K562 (cell line): ENCODE data around the gene PDGFRA. TPM values are rescaled to one million over a fixed set of nuclear protein-coding genes. Genes with fewer than 3 reads are reported as not detected.

Source experiments
- ATAC-seq: fragments of 200-7000 bp; cut with Tn5 transposase; 3 replicates; pipeline ENCODE4 v1.9.1; 2020; ENCODE audit warnings: moderate library complexity
- BruUV-seq: library from RNA; stranded (reverse); fragments of 400-500 nt; replicated peaks from 2 replicates; lab custom pipeline; 2021; lab: Mats Ljungman, UMichigan
- CTCF ChIA-PET: fragments of 300-600 bp; formaldehyde crosslinking; extraction: SDS; loops from one replicate; lab custom pipeline; 2021; ENCODE audit warnings: low intra/inter-chr PET ratio; lab: Yijun Ruan, JAX
- POLR2A ChIA-PET: fragments of 300-600, 350-650 bp; sonication (Branson Sonifier 250); formaldehyde crosslinking; extraction: SDS; loops from one replicate; lab custom pipeline; 2021; ENCODE audit warnings: antibody characterized with exemption, inconsistent platforms; lab: Yijun Ruan, JAX
- DNase-seq, 4 experiments: peaks; one replicate each; pipeline versions ENCODE4 v3.0.0 to v3.0.0-alpha.2; 2011 to 2018; ENCODE audit warnings: low spot score in 3 of 4, mixed read lengths in 3 of 4; ENCODE audit errors: extremely low read depth in 1 of 4
- FAIRE-seq: peaks from 2 replicates; lab custom pipeline; 2011; peaks lifted over from hg19 to GRCh38; lab: Jason Lieb, UNC
- H2AFZ ChIP-seq: 2 replicates; pipeline ENCODE4 v1.6.0; 2011; ENCODE audit warnings: low read depth, low read length, control low read depth, inconsistent platforms
- H3K27ac ChIP-seq: fragments of 200-600 bp; 3 replicates; pipeline ENCODE4 v1.8.0; 2011; ENCODE audit warnings: low read depth, mild to moderate bottlenecking, control low read depth, inconsistent platforms, low read length, moderate library complexity, mixed read lengths; ENCODE audit errors: extremely low read depth
- H3K27me3 ChIP-seq, 2 experiments: fragments of 300-600 bp in 1 of 2; 2 replicates in 1 of 2; 3 replicates in 1 of 2; pipeline versions ENCODE4 v1.6.0 to v1.8.0; 2011; ENCODE audit warnings: inconsistent platforms in 2 of 2, low read length in 2 of 2, mild to moderate bottlenecking in 1 of 2, mixed read lengths in 1 of 2, moderate library complexity in 1 of 2; ENCODE audit not compliant: control insufficient read depth in 2 of 2, insufficient read depth in 2 of 2
- H3K36me3 ChIP-seq: fragments of 300-600 bp; 3 replicates; pipeline ENCODE4 v1.8.0; 2011; ENCODE audit warnings: mild to moderate bottlenecking, low read length, inconsistent platforms; ENCODE audit not compliant: control insufficient read depth, insufficient read depth
- H3K4me1 ChIP-seq, 2 experiments: fragments of 200-600 bp in 1 of 2; replicated peaks in 1 of 2; 2 replicates in 1 of 2; 3 replicates in 1 of 2; pipeline versions ENCODE4 v1.5.1 to v1.8.0; 2011; ENCODE audit warnings: inconsistent platforms in 2 of 2, low read length in 2 of 2, mild to moderate bottlenecking in 1 of 2, mixed read lengths in 1 of 2, moderate library complexity in 1 of 2; ENCODE audit not compliant: control insufficient read depth in 2 of 2, insufficient read depth in 2 of 2
- H3K4me2 ChIP-seq: 2 replicates; pipeline ENCODE4 v1.6.1; 2011; ENCODE audit warnings: low read length, control low read depth, inconsistent platforms, mixed read lengths; ENCODE audit not compliant: insufficient read depth
- H3K4me3 ChIP-seq: fragments of 200-600 bp; sonication (generic), shearing (Covaris generic); 2 replicates; pipeline ENCODE4 v1.5.1; 2016; ENCODE audit warnings: control low read depth, inconsistent platforms
- H3K79me2 ChIP-seq: fragments of 200-600 bp; 3 replicates; pipeline ENCODE4 v1.8.0; 2011; ENCODE audit warnings: low read length, inconsistent platforms; ENCODE audit not compliant: control insufficient read depth, insufficient read depth
- H3K9ac ChIP-seq, 2 experiments: 2 replicates each; pipeline versions ENCODE4 v1.6.0 to v1.6.1; 2011; ENCODE audit warnings: low read depth in 2 of 2, low read length in 2 of 2, control low read depth in 1 of 2, inconsistent platforms in 1 of 2, mild to moderate bottlenecking in 1 of 2, mixed read lengths in 1 of 2; ENCODE audit not compliant: insufficient read depth in 1 of 2
- H3K9me1 ChIP-seq: one replicate; pipeline ENCODE4 v1.6.0; 2011; ENCODE audit warnings: inconsistent platforms, mild to moderate bottlenecking, low read length, moderate library complexity; ENCODE audit not compliant: control insufficient read depth, insufficient read depth
- H3K9me3 ChIP-seq: replicated peaks from 2 replicates; pipeline ENCODE4 v1.5.1; 2011; ENCODE audit warnings: low read depth, low read length, inconsistent platforms; ENCODE audit not compliant: control insufficient read depth, insufficient read depth
- H4K20me1 ChIP-seq: replicated peaks from 2 replicates; pipeline ENCODE4 v1.6.1; 2011; ENCODE audit warnings: low read length, inconsistent platforms, mixed read lengths; ENCODE audit not compliant: control insufficient read depth, insufficient read depth
- POLR2H ChIP-seq: IDR thresholded peaks from 2 replicates; pipeline ENCODE4 v1.6.1; 2016; ENCODE audit warnings: missing genetic modification characterization, low read depth, mild to moderate bottlenecking, control low read depth, missing compliant biosample characterization, moderate library complexity
- WGBS: fragments of 100-300 bp; shearing (Covaris generic); methylation state at CpG from one replicate; pipeline ENCODE4 v1.1.6; 2016; ENCODE audit warnings: low coverage, mixed read lengths; ENCODE audit not compliant: insufficient coverage; ENCODE audit errors: missing lambda C conversion rate; 5-methylcytosine and 5-hydroxymethylcytosine counted together
- in situ Hi-C: fragments of 300-500 bp; cut with MboI; formaldehyde crosslinking; loops from 4 replicates; pipeline ENCODE4 v1.15.0; 2018; ENCODE audit warnings: inconsistent platforms, mixed read lengths
- intact Hi-C: fragments of 100-400 bp; cut with micrococcal nuclease; formaldehyde crosslinking; loops from 2 replicates; pipeline ENCODE4 v1.14.2; 2022
- polyA plus RNA-seq, 8 experiments: library from polyadenylated mRNA; depleted of rRNA in 4 of 8; stranded (reverse) in 5 of 8; unstranded in 3 of 8; fragments of >200 nt; fragmentation: Nextera tagmentation in 2 of 8; fragmentation: Illumina TruSeq in 1 of 8; extraction: Ambion mirVana in 2 of 8; extraction: Trizol in 1 of 8; gene quantifications; 2 replicates each; pipeline versions ENCODE4 v1.2.1 to v1.2.3, GENCODE V29; 2011 to 2014; ENCODE audit warnings: inconsistent platforms in 1 of 8, missing spikeins in 1 of 8
- total RNA-seq, 7 experiments: library from RNA; depleted of rRNA in 6 of 7; stranded (reverse); fragments of >200 nt in 6 of 7; fragmentation: Illumina TruSeq in 2 of 7; extraction: Trizol in 2 of 7; gene quantifications; 2 replicates each; pipeline versions ENCODE4 v1.2.1 to v1.2.3, GENCODE V29; 2011 to 2021; ENCODE audit warnings: low replicate concordance in 1 of 7
- TF ChIP-seq, protein P1 (sequence below), 2 experiments: IDR thresholded peaks; 2 replicates each; pipeline ENCODE4 v1.6.1; 2012; ENCODE audit warnings: improper control_type of control experiment in 2 of 2, low read depth in 2 of 2, low read length in 2 of 2, borderline replicate concordance in 1 of 2
- TF ChIP-seq, protein P2 (sequence below): fragments of 250-450 bp; sonication (Bioruptor Pico); IDR thresholded peaks from 2 replicates; pipeline ENCODE4 v1.8.0; 2021; ENCODE audit warnings: moderate library complexity, mild to moderate bottlenecking, inconsistent platforms

The PDGFRA gene
- total and polyA plus RNA-seq, 9 of the 15 experiments (the other 6 are each of a cell fraction or from before 2014, with no cell fraction given): 0.40 TPM; not detected in 8

DNA sequence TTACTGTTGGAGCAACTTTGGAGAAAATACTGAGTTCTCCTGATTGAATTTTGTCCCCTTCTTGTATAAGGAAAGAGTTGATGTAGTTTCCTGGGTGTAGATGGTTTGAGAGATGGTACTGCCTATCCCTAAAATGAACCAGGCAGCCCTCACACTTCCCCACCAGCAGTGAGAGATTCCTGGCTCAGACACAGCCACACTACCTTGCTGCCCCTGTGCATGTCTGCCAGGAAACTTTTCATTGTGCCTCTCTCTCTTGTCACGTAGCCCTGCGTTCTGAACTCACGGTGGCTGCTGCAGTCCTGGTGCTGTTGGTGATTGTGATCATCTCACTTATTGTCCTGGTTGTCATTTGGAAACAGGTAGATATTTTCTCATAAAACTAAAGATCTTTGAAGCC, 45.2 kb downstream of the PDGFRA start (continued):
- TF ChIP-seq POLR2H (tag): no peak
- TF ChIP-seq, protein P1, sequence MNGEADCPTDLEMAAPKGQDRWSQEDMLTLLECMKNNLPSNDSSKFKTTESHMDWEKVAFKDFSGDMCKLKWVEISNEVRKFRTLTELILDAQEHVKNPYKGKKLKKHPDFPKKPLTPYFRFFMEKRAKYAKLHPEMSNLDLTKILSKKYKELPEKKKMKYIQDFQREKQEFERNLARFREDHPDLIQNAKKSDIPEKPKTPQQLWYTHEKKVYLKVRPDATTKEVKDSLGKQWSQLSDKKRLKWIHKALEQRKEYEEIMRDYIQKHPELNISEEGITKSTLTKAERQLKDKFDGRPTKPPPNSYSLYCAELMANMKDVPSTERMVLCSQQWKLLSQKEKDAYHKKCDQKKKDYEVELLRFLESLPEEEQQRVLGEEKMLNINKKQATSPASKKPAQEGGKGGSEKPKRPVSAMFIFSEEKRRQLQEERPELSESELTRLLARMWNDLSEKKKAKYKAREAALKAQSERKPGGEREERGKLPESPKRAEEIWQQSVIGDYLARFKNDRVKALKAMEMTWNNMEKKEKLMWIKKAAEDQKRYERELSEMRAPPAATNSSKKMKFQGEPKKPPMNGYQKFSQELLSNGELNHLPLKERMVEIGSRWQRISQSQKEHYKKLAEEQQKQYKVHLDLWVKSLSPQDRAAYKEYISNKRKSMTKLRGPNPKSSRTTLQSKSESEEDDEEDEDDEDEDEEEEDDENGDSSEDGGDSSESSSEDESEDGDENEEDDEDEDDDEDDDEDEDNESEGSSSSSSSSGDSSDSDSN (IDR thresholded peaks at IDR 0.05; ENCODE audit: borderline replicate concordance in 1 of 2, low read depth in 2 of 2, low read length in 2 of 2): no peak

DNA sequence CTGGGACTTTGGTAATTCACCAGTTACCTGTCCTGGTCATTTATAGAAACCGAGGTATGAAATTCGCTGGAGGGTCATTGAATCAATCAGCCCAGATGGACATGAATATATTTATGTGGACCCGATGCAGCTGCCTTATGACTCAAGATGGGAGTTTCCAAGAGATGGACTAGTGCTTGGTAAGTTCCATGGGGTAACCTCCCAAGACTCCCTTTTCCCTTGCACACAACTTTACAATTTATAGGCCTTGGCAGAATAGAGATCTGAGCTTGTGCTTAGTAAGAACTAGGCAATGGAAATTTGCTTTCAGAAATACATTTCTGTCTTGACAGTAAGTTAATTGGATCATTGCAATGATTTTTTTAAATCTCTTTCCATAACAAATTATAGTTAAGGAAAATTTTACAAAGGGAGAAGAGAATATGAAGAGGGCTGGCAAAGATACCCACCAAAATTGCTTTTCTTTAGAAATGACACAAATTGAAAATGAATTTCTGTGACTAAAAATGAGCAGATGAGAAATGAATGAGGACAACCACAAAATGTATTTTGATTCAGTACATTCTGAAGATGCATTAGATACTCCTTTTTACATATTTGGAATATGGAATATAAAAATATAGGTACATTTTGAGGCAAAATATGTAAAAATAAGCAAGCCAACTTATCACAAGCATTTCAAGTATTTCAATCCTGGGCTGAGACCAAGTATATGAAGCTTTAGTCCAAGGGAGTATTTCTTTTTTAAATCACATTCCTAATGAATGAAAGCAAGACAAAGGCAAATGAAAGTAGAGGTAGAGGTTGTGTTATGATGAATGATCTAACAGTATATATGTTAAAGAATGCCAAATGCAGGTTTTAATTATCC, 45.9 kb downstream of the PDGFRA start:
- H3K4me3 ChIP-seq: no peak overlapping the region
- H3K9ac ChIP-seq: no peak overlapping the region
- BruUV-seq: no TSS peak
- H3K27ac ChIP-seq: no peak overlapping the region
- FAIRE-seq (no peak), ATAC-seq (no peak), DNase-seq (no peak)
- no peaks in the 10 kb centered on the region for H3K79me2 ChIP-seq
- 0% methylated on average over 3 of the region's 3 CpGs for WGBS
- no peaks in the 10 kb centered on the region for H3K9me1 ChIP-seq
- ChIA-PET CTCF (no interaction called here), POLR2A (no interaction called here)
- H4K20me1 ChIP-seq: no peaks in the 10 kb centered on the region; the same call in 1 of the 2 replicates
- H2AFZ ChIP-seq: no peak overlapping the region
- no peak overlapping the region for H3K4me2 ChIP-seq
- TF ChIP-seq, protein P2, sequence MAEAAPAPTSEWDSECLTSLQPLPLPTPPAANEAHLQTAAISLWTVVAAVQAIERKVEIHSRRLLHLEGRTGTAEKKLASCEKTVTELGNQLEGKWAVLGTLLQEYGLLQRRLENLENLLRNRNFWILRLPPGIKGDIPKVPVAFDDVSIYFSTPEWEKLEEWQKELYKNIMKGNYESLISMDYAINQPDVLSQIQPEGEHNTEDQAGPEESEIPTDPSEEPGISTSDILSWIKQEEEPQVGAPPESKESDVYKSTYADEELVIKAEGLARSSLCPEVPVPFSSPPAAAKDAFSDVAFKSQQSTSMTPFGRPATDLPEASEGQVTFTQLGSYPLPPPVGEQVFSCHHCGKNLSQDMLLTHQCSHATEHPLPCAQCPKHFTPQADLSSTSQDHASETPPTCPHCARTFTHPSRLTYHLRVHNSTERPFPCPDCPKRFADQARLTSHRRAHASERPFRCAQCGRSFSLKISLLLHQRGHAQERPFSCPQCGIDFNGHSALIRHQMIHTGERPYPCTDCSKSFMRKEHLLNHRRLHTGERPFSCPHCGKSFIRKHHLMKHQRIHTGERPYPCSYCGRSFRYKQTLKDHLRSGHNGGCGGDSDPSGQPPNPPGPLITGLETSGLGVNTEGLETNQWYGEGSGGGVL (CRISPR knock-in tag): no peak
- H3K9me3 ChIP-seq: no peaks in the 10 kb centered on the region
- in situ Hi-C loops: no loop called here
- peaks cover 0 to 12% of the 10 kb centered on the region in 2 experiments; a peak in 2 of 5 replicates for H3K27me3 ChIP-seq
- intact Hi-C loops: no loop called here
- no peaks in the 10 kb centered on the region for H3K36me3 ChIP-seq
- H3K4me1 ChIP-seq: no peaks in the 10 kb centered on the region
